ENCODE measurements around the gene BSND.

Gene BSND

DNA sequence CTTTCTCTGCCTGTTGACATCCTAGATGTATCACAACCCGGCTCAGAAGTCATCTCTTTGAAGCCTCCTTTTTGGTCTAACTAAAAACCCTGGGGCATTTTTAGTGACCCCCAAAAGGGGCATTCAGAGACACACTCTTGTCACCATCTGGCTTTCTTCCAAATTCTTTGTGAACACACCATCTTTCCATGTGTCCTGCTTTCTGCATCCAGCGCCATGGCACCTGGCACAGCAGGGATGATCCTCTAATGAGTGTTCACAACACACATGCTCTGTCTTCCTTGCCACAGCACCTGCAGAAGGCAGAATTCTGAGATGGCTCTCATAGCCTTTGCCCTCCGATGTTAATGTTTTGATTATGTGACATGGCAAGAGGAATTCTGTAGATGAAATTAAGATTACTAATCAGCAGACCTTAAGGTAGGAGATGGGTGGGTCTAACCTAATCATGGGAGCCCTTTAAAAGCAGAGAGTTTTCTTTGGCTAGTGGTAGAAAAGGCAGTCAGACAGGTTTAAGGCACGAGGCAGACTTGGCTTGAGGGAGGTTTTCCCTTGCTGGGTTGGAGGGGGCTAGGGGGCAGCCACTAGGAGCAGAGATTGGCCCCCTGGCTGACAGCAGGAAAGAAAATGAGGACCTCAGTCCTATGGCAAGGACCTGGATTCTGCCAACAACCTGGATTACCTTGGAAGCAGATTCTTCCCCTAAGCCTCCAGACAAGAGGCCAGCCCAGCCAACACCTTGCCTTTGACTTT, 23.2 kb upstream of the BSND start:
- no peak for DNase-seq
- ATAC-seq, result no peak

DNA sequence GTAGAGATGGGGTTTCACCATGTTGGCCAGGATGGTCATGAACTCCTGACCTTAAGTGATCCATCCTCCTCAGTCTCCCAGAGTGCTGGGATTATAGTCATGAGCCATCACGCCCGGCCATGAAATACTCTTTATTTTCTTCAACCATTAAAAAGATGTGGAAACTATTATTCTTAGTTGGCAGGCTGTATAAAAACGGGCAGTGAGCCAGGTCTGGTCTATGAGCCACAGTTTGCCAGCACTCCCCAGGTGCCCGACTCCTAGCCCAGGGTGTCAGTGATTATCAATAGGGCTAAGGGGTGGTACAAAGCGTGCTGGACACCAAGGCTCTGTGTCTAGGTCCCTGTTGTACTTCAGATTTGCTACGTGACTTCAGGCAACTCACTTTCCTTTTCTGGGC, 22.0 kb upstream of the BSND start:
- DNase-seq, result no peak
- ATAC-seq, result no peak

DNA sequence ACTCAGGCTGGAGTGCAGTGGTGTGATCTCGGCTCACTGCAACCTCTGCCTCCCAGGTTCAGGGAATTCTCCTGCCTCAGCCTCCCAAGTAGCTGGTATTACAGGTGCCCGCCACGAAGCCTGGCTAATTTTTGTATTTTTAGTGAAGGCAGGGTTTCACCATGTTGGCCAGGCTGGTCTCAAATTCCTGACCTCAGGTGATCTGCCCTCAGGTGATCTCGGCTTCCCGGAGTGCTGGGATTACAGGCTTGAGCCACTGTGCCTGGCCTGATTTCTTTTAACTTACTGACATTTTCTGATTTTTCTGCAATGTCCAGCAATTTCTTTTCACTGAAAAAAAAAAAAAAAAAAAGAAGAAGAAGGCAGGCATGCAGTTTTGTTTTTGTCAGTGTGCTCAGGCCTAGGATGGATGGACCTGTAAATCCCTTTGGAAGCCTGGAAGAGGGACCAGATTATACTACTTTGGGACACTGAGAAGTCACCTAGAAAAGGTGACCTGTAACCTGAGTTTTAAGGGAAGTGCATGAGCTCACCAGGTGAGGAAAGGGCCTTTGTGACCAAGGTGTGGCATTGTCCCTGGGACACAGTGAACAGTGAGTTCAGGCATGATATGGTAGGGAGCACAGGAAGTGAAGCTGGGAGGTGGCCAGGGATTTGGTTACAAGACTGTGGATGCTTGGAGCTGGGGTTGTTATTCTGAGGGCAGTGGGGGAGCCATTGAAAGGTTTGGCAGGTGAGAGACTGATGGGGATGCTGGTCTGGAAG, 21.0 kb upstream of the BSND start:
- no peak for DNase-seq
- no peak for ATAC-seq

DNA sequence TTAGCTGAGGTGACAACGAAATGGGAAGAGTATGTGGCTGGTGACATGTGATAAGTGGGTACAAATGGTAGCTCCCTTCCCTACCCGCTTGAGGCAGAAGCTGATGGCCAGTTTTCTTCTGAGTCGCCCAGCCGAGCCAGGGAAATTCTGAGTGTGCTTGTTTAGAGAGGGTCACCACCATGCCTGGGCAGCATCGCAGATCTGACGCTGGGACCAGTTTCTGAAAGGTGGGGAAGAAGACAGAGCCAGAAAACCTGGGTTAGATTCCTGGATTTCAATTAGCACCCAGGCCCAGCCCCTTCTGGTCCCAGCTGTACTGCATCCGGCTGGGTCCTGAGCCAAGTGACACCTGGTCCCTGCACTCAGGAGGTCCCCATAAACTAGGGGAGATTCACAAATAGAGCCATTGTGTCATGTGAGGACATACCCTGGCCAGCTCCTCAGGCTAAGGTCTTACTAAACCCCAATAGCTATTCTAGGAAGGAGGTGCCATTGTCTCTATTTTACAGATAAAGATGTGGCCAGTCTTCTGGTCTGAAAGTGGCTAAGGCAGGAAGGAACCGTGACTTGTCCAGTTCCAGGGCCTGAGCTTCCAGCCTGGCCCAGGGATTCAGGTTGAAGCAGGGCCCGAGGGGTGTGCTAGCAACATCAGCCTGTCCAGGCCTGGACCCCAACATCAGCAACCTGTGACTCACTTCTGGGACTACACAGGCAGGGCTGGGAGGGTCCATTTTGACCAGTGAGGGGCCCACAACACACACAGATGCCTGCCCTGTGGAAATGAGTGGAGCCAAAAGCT, 20.0 kb upstream of the BSND start:
- DNase-seq (no peak), ATAC-seq (no peak)

DNA sequence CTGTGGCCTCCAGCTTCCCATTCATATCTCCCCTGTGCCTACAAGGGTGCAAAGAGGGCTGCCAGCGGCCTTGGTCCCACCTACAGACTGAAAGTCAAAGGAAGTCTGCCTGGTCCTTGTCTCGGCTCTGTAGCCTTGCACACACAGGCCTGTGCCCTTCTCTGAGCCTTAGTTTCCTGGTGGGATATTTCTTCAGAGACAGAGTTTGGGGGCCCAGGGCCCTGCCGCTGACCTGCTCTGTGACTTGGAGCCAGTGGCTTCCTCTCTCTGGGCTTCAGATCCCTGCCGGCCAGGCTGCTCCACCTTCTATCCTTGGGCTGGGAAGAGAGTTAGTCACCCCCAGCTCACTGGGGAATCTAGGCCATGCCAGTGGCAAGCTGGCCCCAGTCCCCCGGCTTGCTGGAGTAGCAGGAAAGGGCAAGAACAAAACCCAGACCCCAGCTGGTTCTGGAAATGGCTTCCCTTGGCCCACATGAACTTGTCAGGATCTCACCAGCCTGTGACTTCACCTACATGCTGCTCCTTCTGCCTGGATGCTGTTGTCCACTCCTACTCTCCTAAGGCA, 19.3 kb upstream of the BSND start:
- DNase-seq, result no peak
- no peak for ATAC-seq

DNA sequence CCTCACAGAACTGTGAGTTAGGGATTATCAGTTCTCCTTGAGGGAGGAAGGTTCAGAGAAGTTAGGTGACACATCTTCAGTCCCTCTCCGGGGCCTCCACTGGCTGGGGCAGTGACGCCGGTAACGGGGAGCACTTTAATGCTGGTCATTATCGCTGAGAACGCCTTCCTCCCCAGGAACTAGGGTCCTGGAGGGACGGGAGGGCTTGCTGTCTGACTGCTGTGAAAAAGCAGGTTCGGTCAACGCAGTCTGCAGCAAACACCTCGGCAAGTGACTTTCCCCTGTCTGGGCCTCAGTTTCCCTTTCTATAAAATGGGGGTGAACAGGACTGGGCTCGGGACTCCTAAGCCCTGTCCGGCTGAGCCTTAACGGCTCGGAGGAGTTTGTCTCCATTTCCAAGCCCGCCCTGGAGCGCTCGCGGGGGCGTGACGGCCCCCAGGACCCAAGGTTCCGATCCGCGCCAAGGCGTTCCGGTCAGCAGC, 18.6 kb upstream of the BSND start:
- ATAC-seq, result no peak

DNA sequence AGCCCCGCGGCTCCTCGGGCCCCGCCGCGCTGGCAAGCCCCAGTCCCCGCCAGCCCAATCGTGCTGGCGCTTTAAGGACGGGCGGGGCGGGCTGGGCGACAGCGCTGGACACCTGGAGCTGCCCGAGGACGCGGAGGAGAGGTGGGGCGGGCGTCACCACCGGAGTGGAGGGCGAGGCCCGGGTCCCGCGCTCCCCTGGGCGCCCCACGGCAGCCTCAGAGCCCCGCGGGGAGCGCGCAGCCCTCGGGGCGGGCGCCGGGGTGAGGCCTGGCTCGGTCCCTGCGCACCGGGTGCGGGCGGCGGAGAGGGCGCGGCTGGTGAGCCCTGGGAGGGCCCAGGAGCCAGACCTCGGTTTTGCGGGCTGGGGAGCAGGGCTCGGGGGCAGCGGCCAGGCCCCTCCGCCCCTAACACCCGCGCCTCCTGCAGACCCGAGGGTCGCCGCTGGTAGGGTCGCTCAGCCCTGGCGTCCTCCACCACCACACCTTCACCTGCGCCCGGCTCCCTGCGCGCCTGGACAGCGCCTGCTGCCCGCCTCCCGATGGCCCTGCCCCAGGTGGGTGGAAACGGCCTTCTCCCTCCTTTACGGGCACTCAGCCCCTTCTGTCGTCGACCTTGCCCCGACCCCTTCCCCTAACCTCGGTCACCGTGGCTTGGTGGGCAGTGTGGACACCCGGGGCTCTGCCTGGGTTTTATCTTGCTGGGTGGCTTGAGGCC, 18.0 kb upstream of the BSND start, which contains the start of gene TMEM61:
TMEM61 (plus strand) TSS at position 101 of the 714 bp plus-strand sequence; CDS start at position 539, 438 bp downstream.
- no peak for ATAC-seq

More for the DNA sequence above, 18.6 kb upstream of the BSND start:
- no peak for DNase-seq

DNA sequence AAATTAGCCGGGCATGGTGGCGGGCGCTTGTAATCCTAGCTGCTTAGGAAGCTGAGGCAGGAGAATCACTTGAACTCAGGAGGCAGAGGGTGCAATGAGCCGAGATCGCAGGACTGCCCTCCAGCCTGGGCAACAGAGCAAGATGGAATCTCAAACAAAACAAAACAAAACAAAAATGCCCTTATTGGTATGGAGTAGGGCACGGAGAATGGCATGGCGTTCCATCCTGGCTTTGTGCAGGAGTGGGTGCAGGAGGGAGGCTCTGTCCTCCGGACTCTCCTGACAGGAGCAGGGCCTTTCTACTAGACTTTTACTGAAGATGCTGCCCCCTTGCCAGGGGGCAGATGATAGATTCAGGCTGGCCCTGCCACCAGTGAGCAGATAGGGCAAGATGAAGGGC, 17.3 kb upstream of the BSND start:
- DNase-seq (no peak), ATAC-seq (no peak)

More for the DNA sequence above, 18.0 kb upstream of the BSND start, which contains the start of gene TMEM61:
- DNase-seq, result no peak

DNA sequence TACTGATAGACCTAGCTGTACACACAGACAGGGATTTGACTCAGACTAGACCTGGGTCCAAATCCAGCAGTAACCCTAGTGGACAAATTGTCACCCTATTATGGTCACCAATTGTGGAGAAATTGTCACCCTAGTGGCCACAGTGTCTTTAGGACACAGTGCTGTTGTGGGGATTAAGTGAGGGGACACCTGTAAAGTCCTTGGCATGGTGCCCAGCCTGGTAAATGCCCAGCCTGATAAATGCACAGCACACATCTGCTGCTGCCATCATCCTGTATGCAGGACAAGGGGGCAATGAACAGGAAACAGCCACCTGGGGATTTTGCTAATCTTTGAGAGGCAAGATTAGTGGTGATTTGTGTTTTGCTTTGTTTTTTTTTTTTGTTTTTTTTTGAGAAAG, 16.0 kb upstream of the BSND start:
- ATAC-seq, result no peak
- no peak for DNase-seq

DNA sequence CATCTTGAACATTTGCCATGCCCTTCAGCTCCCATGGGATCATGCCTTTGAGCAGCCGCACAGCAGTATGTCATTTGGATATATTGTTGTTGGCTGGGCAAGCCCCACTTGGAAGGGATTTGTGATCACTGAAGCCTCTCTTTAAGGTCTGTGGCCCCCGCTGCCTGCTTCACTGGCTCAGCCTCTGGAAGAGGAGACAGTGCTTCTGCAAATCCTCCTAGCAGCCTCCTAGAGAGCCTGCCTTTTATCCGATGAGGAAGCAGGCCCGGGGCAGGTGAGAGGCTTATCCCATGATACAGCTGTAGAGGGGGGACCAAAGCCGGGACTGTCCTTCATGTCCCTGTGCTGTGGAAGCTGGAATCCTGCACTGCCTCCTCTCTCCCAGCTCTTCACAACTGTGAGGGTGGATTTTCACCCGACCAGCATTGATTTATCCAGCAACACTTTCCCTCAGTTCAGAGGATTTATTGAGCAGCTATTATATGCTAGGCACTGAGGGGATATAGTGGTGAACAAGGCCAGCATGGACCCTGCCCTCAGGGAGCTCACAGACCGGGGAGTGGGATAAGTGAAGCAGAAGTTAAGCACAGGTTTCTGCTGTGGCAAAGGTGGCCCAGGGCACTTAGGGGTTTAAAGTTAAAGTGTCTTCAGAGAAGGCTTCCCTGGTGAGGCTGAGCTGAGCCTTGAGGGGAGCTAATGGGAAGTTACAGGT, 14.4 kb upstream of the BSND start:
- ATAC-seq, result no peak
- no peak for DNase-seq

DNA sequence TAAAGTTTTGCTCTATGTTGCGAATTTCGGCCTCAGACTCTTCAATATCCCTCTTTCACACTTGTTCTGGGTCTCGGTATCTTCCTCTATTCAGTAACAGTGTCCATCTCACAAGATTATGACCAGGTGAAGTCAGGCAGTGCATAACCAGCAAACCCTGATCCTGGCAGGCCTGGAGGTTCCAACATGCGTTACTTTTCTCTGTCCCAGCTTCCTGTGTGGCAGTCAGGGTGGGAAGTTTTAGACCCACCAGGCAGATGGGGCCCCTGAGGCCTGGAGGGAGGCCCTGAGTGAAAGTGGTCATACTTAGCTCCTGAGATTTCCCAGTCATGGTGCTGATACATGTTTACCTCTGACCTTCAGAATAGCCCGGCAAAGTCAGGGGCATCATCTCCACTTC, 13.2 kb upstream of the BSND start:
- ATAC-seq (no peak), DNase-seq (no peak)

DNA sequence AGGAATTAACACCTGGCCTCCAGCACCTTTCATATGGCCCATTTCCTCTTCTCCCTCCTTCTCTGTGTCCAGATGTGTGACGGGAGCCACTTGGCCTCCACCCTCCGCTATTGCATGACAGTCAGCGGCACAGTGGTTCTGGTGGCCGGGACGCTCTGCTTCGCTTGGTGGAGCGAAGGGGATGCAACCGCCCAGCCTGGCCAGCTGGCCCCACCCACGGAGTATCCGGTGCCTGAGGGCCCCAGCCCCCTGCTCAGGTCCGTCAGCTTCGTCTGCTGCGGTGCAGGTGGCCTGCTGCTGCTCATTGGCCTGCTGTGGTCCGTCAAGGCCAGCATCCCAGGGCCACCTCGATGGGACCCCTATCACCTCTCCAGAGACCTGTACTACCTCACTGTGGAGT, 12.7 kb upstream of the BSND start:
- no peak for DNase-seq

DNA sequence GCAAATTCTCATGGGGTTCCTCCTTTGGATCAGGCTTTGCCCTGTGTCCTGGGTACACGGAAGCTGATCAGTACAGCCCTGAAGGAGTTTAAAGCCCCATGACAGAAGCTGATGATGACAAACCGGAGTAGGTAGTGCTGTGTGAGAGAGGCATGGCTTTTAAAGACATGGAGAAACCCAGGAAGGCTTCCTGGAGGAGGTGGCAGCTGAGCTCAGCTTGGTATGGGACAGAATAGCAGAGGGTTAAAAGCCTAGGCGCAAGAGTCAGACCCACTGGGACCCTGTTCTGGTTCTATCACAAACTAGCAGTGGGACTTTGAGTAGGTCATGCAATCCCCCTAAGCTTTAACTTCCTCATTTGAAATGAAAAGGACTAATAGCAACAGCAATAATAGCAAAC, 12.2 kb upstream of the BSND start:
- DNase-seq (no peak), ATAC-seq (no peak)

More for the DNA sequence above, 12.7 kb upstream of the BSND start:
- ATAC-seq, result no peak

DNA sequence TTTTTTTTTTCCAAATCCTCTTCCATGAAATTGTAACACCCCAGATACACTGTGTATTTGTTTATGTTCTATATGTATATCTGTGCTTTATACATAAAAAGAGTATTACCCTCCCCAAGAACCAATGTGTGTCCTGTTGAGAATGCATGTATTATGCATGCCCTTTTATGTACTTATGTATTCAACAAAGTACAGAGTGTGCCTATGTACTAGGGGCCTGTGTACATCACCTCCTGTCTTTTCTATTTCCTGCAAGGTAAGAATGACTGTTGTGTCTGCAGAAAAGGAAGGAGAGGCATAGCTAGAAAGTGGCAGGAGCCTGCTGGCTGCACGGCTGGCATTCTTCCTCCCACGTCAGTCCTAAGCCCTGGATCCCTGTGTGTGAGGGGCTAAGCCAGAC, 11.3 kb upstream of the BSND start:
- ATAC-seq (no peak), DNase-seq (no peak)

DNA sequence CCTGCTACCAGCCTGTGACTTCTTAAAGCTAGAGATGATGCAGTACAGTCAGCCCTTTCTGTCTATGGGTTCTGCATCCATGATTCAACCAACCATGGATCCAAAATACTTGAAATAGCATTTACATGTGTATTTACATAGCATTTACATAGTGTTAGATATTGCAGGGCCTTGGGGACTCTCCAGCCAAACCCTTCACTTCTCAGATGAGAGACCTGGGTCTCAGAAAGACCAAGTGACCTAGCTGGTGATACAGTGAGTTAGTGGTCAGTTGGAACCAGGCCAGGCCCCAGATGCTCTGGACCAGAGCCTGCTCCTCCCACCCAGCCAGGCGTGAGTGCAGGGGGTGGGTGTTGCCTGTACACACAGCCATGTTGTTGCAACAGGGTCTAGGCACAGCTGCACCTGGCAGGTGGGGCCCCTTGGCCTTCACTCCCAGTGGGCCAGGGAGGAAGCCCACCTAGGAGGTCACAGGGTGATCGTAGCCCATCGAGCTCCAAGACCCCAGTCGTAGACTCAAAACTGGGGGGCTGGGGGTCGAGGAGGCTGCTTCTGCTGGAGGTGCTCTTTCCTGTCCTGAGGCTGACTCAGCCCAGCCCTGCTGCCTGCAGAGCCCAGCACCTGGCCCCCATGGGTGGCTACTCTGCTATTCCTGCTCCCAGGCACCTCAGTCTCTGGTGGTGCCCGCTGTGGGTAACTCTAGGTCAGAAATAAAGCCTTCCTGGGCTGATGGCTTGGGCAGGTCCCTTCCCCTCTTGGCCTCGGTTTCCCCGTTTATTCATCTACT, 10.6 kb upstream of the BSND start:
- DNase-seq (no peak), ATAC-seq (no peak)

DNA sequence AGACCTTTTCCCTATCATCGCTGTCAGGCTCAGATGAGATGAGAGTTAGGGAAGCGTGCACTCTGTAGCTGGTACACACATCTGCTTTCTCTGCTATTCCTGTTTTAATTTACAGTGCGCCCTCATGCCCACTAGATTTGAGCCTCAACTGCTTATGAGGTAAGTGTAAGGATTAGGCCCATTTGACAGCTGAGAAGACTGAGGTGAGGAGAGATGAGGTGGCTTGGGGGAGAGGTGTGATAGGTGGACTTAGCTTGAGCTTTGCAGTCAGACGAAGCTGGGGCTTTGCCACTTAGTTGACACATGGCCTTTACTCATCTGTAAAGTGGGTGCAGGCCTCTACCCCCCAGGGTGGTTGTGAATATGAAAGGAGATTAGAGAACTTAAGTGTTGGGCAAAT, 9.8 kb upstream of the BSND start:
- no peak for ATAC-seq
- no peak for DNase-seq

DNA sequence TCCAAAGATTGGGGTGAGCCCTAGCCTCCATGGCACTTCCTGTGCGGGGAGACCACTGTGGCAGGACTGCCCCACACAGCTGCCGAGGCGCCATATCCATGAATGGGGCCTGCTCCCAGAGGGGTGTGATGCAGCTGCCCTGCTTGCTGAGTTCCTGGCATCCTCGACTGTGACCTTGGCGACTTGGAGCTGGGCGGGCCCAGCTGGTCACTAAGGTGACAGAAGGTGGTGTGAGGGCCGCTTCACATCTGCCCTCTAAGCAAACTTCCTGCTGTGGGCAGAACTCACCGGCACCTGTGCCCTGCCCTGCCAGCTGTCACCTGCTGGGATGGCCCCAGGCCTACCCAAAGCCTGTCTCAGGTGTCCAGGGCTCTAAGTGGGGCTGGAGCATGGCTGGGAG, 9.3 kb upstream of the BSND start:
- DNase-seq (no peak), ATAC-seq (no peak)

DNA sequence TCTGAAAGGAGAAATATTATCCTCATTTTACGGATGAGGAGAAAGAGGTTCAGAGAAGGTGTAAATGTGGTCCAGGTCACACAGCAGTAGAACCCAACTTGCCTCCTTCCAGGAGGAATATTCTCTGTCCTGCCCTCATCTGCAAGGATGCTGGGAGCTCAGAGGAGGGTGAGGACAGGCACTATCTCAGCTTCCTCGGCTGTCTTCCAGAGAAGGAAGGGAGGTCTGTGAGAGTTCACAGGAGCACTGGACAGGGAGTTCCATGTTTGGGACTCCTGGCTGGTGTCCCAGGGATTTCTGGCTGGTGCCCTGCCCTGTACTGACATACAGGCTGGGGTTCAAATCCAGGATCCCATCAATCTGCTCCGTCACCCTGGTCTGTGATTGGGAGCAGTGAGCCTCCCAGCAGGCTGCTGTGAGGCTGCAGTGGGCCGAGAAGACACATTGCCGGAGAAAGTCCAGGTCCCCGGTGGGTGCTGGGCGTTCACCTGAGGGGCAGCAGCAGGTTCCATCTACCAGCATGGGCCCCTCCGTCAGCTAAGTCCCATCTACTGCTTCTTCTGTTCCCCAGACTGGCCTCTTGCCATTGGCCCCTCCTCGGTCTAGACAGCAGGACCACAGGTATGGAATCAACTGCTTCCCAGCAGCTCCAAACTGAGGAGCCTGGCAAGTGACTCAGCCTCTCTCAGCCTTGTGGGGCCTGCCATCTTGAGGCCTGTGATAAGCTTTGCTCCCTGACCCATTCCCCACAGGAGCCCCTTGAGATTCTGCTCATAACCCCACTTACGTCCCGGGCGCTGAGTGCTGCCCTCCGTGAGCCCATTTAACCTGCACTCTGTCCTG, 8.5 kb upstream of the BSND start:
- ATAC-seq (no peak), DNase-seq (no peak)

DNA sequence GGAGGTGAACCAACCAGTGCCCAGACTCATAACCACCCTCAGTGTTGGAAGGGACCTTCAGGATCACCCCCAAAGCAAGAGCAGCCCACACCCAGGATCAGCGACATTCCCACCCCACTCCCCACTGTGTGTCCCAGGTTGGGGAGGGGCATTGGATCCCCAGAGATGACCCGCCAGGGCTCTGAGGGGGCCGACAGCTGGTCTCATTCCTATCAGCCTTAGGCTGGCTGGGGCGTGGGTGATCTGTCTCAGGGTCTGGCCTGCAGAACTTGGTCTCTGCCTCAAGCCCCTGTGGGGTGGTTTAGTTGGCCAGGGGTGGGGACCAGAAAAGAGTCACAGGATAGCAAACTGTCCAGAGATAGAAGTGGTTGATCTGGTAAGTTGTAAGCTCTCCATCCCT, 7.8 kb upstream of the BSND start:
- ATAC-seq, result no peak
- DNase-seq, result no peak

Data from stimulated activated naive CD8-positive, alpha-beta T cell treated with anti-CD3 and anti-CD28 coated beads, Interleukin-15, Interleukin-2, amounts not matched to agents 100 U/mL and 50 U/mL, for 24 hours (primary cell).